NCI-H1436 (cell line): ENCODE measurements around the gene SPARCL1.
"Not testable (repeated sequence)": the region's sequence is repeated elsewhere in the genome, so short reads cannot be mapped to it uniquely, and the experiment has no call there.

Source experiments
- DNase-seq: peaks from one replicate; lab custom pipeline; 2025; lab: John Stamatoyannopoulos, UW

The SPARCL1 gene

GRCh38 chr4:87500092-87500462, 29.1 kb downstream of the SPARCL1 start:
- no peak for DNase-seq

GRCh38 chr4:87499403-87500091, 29.6 kb downstream of the SPARCL1 start:
- no peak for DNase-seq

GRCh38 chr4:87498446-87498900, 30.7 kb downstream of the SPARCL1 start:
- no peak for DNase-seq

GRCh38 chr4:87497578-87497977, 31.6 kb downstream of the SPARCL1 start:
- no peak for DNase-seq

GRCh38 chr4:87497159-87497558, 32.0 kb downstream of the SPARCL1 start:
- DNase-seq: no peak

GRCh38 chr4:87493115-87493514, 36.1 kb downstream of the SPARCL1 start:
- no peak for DNase-seq

- DNase-seq: not testable (repeated sequence)
Observed at GRCh38 chr4:87491851-87492250, 37.3 kb downstream of the SPARCL1 start.

- DNase-seq: no peak
Observed at GRCh38 chr4:87491436-87491835, 37.7 kb downstream of the SPARCL1 start.

- no peak for DNase-seq
Observed at GRCh38 chr4:87490664-87491369, 38.4 kb downstream of the SPARCL1 start.

GRCh38 chr4:87489678-87490077, 39.5 kb downstream of the SPARCL1 start:
- DNase-seq: no peak

GRCh38 chr4:87488666-87489065, 40.5 kb downstream of the SPARCL1 start:
- DNase-seq: not testable (repeated sequence)

GRCh38 chr4:87483247-87483646, 45.9 kb downstream of the SPARCL1 start:
- not testable (repeated sequence) for DNase-seq

GRCh38 chr4:87481377-87481776, 47.8 kb downstream of the SPARCL1 start:
- DNase-seq: no peak

- no peak for DNase-seq
Observed at GRCh38 chr4:87478732-87479250, 50.4 kb downstream of the SPARCL1 start.

GRCh38 chr4:87476934-87477333, 52.2 kb downstream of the SPARCL1 start:
- no peak for DNase-seq

- no peak for DNase-seq
Observed at GRCh38 chr4:87469390-87469789, 59.8 kb downstream of the SPARCL1 start.

GRCh38 chr4:87465739-87466366, 63.3 kb downstream of the SPARCL1 start:
- no peak for DNase-seq

GRCh38 chr4:87462102-87462501, 67.1 kb downstream of the SPARCL1 start:
- DNase-seq: no peak

- DNase-seq: no peak
Observed at GRCh38 chr4:87461281-87461700, 67.9 kb downstream of the SPARCL1 start.

GRCh38 chr4:87458913-87459312, 70.3 kb downstream of the SPARCL1 start:
- no peak for DNase-seq

- DNase-seq: no peak
Observed at GRCh38 chr4:87451537-87451936, 77.6 kb downstream of the SPARCL1 start.

- not testable (repeated sequence) for DNase-seq
Observed at GRCh38 chr4:87446375-87446774, 82.8 kb downstream of the SPARCL1 start.

- no peak for DNase-seq
Observed at GRCh38 chr4:87445964-87446363, 83.2 kb downstream of the SPARCL1 start.
